HG03342 (cell line): ENCODE results near the gene SPG11.
A peak's percentile ranks its signal among the peaks of the same experiment; 100 is the strongest.
"Not testable (repeated sequence)": the region's sequence is repeated elsewhere in the genome, so short reads cannot be mapped to it uniquely, and the experiment has no call there.

Experiments
- ATAC-seq: cut with Tn5 transposase; IDR thresholded peaks from one replicate; pipeline ENCODE4 v1.9.1; 2021; ENCODE audit warnings: mild to moderate bottlenecking, moderate library complexity; ENCODE audit not compliant: unreplicated experiment

Gene SPG11

GRCh38 chr15:44682809-44683682, 19.6 kb upstream of the SPG11 start:
- not testable (repeated sequence) for ATAC-seq

- no peak for ATAC-seq
These were observed 18.7 kb upstream of the SPG11 start for GRCh38 chr15:44682211-44682610.

GRCh38 chr15:44676676-44677075, 13.2 kb upstream of the SPG11 start:
- no peak for ATAC-seq

GRCh38 chr15:44675911-44676310, 12.4 kb upstream of the SPG11 start:
- no peak for ATAC-seq

DNA sequence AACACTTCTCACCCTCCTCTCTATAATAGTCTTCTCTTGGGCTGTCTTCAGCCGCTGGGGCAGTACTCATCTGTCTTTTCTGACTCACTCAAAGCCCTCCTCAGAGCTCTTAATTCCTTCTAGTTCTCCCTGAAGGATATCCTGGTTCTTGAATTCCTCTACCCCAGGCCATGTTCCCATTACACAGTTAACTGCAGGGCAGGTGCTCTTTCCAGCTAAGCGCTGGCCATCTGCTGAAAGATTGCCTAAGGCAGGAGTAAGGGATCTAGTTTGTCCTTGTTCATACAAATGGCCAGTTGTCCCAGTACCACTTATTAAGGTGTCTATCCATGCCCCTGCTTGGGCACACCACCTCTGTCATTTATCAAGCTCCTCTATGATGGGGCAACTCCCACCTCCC, 10.2 kb upstream of the SPG11 start:
- no peak for ATAC-seq

DNA sequence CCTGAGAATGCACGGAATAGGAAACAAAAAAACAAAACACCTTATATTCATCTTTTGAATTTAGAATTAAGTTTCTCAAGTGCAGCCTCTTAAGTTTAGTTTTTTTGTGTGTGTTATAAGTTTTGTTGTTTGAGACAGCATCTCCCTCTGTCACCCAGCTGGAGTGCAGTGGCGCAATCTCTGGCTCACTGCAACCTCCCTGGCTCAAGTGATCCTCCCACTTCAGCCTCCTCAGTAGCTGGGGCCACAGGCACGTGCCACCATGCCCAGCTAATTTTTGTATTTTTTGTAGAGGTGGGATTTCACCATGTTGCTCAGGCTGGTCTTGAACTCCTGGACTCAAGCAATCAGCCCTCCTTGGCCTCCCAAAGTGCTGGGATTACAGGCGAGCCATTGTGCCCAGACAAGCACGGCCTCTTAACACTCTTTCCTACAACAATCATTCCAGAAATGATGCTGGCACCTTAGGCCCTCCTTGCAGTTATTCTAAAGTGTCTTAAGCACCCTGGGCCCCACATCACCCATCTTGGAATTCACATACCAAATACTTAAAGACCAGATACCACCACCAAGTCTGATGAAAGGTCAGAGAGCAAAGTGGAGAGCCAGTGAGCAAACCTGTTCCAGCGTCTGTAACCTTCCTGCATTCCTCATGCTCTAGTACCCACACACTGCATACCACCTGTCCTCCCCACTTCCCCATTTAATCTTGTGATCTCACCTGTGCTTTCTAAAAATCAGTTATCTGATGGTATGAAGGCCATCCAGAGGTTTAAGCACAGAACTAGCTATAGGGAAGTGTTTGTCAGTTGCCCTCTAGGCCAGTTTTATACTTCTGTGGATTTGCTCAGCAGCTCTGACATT, 6.9 kb upstream of the SPG11 start:
- no peak for ATAC-seq

- no peak for ATAC-seq
These were observed 5.5 kb upstream of the SPG11 start for GRCh38 chr15:44668921-44669320.

GRCh38 chr15:44667039-44667360, 3.5 kb upstream of the SPG11 start:
- no peak for ATAC-seq

- peak; percentile 25 for ATAC-seq
These were observed 3.0 kb upstream of the SPG11 start for GRCh38 chr15:44666210-44667038.

GRCh38 chr15:44662478-44663409, 718 bp downstream of the SPG11 start:
- peak; percentile 43 for ATAC-seq

DNA sequence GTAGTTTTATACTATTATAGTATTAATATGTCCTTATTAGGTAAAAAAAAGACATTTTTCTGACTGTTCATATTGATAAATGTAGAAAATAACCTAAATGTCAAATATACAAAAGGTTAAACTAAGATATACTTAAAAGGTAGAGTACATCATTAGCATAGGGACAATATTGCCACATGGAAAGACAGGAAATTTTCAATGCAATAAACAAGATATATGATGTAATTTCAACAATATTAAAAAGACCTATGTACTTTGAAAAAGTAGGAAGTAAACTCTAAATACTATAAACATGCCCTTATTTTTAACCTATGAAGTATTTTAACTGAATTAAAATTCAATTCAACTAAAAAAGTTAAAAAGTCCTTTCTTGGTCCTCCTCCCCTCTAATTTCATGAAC, 1.9 kb downstream of the SPG11 start:
- ATAC-seq = no peak

- no peak for ATAC-seq
These were observed 4.4 kb downstream of the SPG11 start for GRCh38 chr15:44659056-44659455.

DNA sequence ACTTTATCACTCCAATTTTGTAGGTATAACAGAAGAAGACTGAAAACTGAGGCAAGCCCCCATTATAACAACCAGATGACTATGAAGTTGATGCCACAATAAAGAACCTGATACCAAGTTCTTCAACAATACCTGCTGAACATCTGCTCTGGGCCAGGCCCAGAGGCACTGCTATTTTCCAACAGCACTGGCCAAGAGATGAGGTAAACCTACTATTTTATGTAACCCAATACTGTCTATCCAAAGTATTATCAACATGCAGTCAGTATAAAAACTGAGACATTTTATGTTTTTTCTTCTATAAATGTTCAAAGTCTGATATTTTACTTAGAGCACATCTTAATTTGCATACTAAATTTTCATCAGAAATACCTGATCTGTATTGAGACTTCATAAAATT, 6.1 kb downstream of the SPG11 start:
- ATAC-seq = no peak

DNA sequence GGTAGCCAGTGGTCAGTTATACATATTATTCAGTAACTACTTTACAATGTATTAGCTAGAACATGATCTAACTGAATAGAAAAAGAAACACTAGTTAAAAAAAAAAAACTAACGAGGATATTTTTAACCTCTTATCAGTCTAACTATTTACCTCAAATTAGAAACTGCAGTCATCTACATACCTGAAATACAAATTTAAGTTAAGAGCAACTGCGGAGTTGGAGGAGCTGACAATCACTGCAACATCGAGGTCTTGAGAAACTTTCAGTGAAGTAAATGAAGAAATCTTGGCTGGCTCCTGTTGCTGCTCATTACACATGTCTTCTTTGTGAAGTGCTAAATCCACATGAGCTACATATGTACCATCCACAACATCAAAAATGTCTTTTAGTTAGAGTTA, 6.5 kb downstream of the SPG11 start:
- no peak for ATAC-seq

GRCh38 chr15:44656298-44656697, 7.2 kb downstream of the SPG11 start:
- ATAC-seq = no peak

GRCh38 chr15:44654858-44655257, 8.6 kb downstream of the SPG11 start:
- ATAC-seq = no peak

GRCh38 chr15:44647637-44648036, 15.8 kb downstream of the SPG11 start:
- ATAC-seq = no peak

DNA sequence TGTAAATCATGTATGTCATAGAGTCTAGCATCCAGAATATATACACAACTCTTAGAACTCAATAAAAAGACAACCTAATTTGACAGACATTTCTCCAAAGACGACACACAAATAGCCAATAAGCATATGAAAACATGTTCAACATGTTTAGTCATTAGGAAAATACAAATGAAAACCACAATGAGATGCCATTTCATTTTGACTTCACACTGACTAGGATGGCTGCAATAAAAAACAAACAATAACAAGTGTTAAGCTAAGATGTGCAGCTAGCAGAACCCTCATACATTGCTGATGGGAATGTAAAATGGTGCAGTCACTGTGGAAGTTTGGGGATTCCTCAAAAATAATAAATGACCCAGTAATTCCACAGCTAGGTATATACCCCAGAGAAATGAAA, 16.4 kb downstream of the SPG11 start:
- no peak for ATAC-seq

DNA sequence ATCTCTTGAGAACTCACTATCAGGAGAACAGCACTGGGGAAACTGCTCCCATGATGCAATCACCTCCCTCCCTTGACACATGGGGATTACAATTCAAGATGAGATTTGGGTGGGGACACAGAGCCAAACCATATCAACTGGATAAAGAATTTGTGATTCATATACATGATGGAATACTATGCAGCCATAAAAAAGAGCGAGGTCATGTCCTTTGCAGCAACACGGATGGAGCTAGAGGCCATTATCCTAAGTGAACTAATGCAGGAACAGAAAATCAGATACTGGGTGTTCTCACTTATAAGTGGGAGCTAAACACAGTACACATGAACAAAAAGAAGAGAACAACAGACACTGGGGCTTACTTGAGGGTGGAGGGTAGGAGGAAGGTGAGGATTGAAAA, 17.0 kb downstream of the SPG11 start:
- ATAC-seq = no peak

GRCh38 chr15:44641651-44642050, 21.8 kb downstream of the SPG11 start:
- no peak for ATAC-seq
